Breast epithelium (tissue), 4 donors: ENCODE results near the gene NSRP1. TPM values are rescaled to one million over a fixed set of nuclear protein-coding genes. Genes with fewer than 3 reads are reported as not detected.
A peak's percentile ranks its signal among the peaks of the same experiment; 100 is the strongest.
"Not testable (repeated sequence)": the region's sequence is repeated elsewhere in the genome, so short reads cannot be mapped to it uniquely, and the experiment has no call there.

ENCODE experiments used
- DNase-seq, 2 donors: peaks; one replicate each; pipeline ENCODE4 v3.0.0-alpha.2; 2019; ENCODE audit warnings: low spot score in 2 of 2
- H3K27ac ChIP-seq, 2 donors: fragments of 200-600 bp; sonication (generic) in 1 of 2; one replicate each; pipeline ENCODE4 v1.5.1; 2016 to 2019; ENCODE audit warnings: mild to moderate bottlenecking in 1 of 2
- H3K27me3 ChIP-seq, 2 donors: fragments of 200-600 bp; sonication (generic) in 1 of 2; one replicate each; pipeline versions ENCODE4 v1.5.1 to v1.6.0; 2017 to 2019; ENCODE audit warnings: control low read depth in 1 of 2, mild to moderate bottlenecking in 1 of 2
- H3K36me3 ChIP-seq: fragments of 200-600 bp; one replicate; pipeline ENCODE4 v1.5.1; 2019
- H3K4me1 ChIP-seq, 2 donors: fragments of 200-600 bp; sonication (generic); one replicate each; pipeline ENCODE4 v1.5.1; 2016 to 2019; ENCODE audit warnings: control low read depth in 1 of 2
- H3K4me3 ChIP-seq, 3 donors: fragments of 200-600 bp; sonication (generic); 1 replicate in 2 of 3; 2 replicates in 1 of 3; pipeline ENCODE4 v1.5.1; 2016 to 2019; ENCODE audit warnings: mild to moderate bottlenecking in 3 of 3, moderate library complexity in 2 of 3
- H3K9me3 ChIP-seq, 2 donors: fragments of 200-600 bp; sonication (generic) in 1 of 2; one replicate each; pipeline ENCODE4 v1.5.1; 2016 to 2019; ENCODE audit warnings: control low read depth in 1 of 2
- POLR2A ChIP-seq: fragments of 450-650 bp; IDR thresholded peaks from one replicate; pipeline ENCODE4 v1.6.1; 2016; ENCODE audit warnings: antibody characterized with exemption, mild to moderate bottlenecking, moderate library complexity
- POLR2AphosphoS5 ChIP-seq, 3 donors: sonication (generic); formaldehyde crosslinking; IDR thresholded peaks; one replicate each; pipeline ENCODE4 v1.6.1; 2017; ENCODE audit warnings: antibody characterized with exemption in 3 of 3
- intact Hi-C: fragments of 100-400 bp; cut with DNase I; formaldehyde crosslinking; loops from one replicate; pipeline ENCODE4 v1.15.1; 2023; ENCODE audit warnings: low total_unique reads
- total RNA-seq, 3 donors: library from RNA; depleted of rRNA; stranded (reverse); fragments of >200 nt; gene quantifications; one replicate each; pipeline ENCODE4 v1.1.0, GENCODE V29; 2016
- TF ChIP-seq, protein P1 (sequence below), 3 donors: fragments of 450-650 bp; IDR thresholded peaks; one replicate each; pipeline ENCODE4 v1.5.1; 2016 to 2017; ENCODE audit warnings: antibody characterized with exemption in 3 of 3, mild to moderate bottlenecking in 3 of 3, moderate library complexity in 3 of 3

Gene NSRP1
- total RNA-seq, 3 donors from 2014 or later: 26.6 to 37.0 (median 29.4) TPM

DNA sequence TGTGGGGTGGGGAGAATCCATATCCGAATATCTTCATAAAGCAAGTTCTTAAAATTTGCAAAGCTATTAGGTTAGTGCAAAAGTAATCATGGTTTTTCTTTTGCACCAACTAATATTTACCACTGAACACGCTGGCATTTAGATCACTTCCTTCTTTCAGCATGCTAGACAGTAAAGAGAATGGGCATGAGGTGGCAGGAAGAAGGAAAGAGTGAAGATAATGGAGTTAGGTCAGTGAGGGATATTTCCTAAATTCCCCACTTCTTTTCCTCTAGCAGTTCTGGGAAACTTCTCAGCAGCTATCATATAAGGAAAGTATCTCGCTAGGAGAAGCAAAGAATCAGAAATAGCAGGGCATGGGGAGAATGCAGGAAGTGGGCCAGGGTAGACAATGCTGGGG, 79.9 kb downstream of the NSRP1 start:
- Histone ChIP-seq H3K36me3 (no peaks in the 10 kb centered on the region), H3K9me3 (no peaks in the 10 kb centered on the region), H3K27ac (no peak overlapping the region), H3K4me1 (no peaks in the 10 kb centered on the region), H3K4me3 (no peak overlapping the region), H3K27me3 (peaks cover 0 to 2% of the 10 kb centered on the region in 2 donors)
- TF ChIP-seq POLR2AphosphoS5 (IDR thresholded peaks at IDR 0.05): no peak
- TF ChIP-seq, protein P1, sequence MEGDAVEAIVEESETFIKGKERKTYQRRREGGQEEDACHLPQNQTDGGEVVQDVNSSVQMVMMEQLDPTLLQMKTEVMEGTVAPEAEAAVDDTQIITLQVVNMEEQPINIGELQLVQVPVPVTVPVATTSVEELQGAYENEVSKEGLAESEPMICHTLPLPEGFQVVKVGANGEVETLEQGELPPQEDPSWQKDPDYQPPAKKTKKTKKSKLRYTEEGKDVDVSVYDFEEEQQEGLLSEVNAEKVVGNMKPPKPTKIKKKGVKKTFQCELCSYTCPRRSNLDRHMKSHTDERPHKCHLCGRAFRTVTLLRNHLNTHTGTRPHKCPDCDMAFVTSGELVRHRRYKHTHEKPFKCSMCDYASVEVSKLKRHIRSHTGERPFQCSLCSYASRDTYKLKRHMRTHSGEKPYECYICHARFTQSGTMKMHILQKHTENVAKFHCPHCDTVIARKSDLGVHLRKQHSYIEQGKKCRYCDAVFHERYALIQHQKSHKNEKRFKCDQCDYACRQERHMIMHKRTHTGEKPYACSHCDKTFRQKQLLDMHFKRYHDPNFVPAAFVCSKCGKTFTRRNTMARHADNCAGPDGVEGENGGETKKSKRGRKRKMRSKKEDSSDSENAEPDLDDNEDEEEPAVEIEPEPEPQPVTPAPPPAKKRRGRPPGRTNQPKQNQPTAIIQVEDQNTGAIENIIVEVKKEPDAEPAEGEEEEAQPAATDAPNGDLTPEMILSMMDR (IDR thresholded peaks at IDR 0.05): no peak
- TF ChIP-seq POLR2A: no peak
- intact Hi-C loops: no loop called here
- no peak for DNase-seq

DNA sequence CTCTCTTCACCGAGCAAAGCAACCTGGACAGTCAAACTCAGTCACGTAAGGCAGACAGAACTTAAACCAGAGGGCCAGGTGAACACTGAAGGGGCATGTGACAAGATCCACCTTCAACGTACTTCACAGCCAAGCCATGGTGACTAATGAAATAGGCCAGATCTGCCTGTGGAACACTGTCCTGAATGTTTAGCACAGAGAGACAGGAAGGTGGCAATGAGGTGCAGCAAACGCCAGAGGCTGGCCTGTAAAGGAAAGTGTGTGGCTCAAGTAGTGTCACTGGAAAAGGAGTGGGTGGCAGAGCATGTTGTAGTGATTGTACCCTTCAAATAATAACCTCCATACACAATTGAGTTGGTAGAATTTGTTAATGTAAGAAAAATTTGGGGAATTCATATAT, 80.8 kb downstream of the NSRP1 start:
- Histone ChIP-seq H3K36me3 (no peaks in the 10 kb centered on the region), H3K4me3 (no peak overlapping the region), H3K27me3 (peaks cover 0 to 2% of the 10 kb centered on the region in 2 donors), H3K9me3 (no peaks in the 10 kb centered on the region), H3K4me1 (no peaks in the 10 kb centered on the region), H3K27ac (no peak overlapping the region)
- DNase-seq: no peak
- intact Hi-C loops: no loop called here
- no peak for TF ChIP-seq POLR2A
- no peak for TF ChIP-seq POLR2AphosphoS5 (IDR thresholded peaks at IDR 0.05)
- TF ChIP-seq, protein P1 (IDR thresholded peaks at IDR 0.05): no peak

DNA sequence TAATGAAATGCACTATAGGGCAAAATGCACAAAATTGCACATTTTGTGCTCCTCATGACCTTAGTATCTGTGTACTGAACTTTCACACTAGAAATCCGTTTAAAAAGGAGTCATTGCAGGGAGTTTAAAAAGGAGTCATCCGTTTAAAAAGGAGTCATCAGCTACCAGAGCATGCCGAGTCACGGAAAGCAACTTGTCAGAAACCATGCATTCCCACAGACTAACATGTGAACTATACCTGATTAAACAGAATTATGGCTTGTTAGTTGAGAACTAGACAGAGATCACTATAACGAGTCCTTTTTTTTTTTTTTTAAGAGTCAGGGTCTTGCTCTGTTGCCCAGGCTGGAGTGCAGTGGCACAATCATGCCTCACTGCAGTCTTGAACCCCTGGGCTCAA, 83.0 kb downstream of the NSRP1 start:
- H3K27me3 ChIP-seq: peaks cover 0 to 6% of the 10 kb centered on the region in 2 donors
- peak in 1 of 2 donors; percentile 4 for DNase-seq
- no peaks in the 10 kb centered on the region for H3K4me1 ChIP-seq
- no peak for TF ChIP-seq POLR2A
- TF ChIP-seq, protein P1 (IDR thresholded peaks at IDR 0.05): no peak
- no peaks in the 10 kb centered on the region for H3K36me3 ChIP-seq
- H3K9me3 ChIP-seq: no peaks in the 10 kb centered on the region
- no peak overlapping the region for H3K27ac ChIP-seq
- intact Hi-C loops: no loop called here
- H3K4me3 ChIP-seq: no peak overlapping the region

DNA sequence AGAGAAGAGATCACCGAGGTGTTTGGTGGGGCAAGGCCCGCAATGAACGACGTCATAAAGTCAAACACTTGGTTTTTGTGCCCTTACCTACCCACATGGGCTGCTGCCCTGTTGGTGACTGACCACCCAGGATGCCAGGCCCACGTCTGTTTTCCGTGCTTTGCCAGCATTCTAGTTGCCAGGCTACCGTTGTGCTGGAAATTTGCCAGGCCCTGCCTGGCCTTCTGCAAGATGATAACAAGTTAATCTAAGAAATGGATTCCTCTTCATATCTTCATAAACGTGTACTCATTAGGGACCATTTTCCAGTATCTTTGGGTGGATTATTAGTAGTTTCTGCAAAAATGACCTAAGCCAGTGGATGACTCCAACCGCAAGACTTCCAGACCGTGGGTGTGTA, 83.5 kb downstream of the NSRP1 start:
- intact Hi-C loops: loop anchor here (10.0 kb wide), 1 partner anchor 1765 kb away; no protein-coding TSS in a partner anchor
- Histone ChIP-seq H3K4me1 (no peaks in the 10 kb centered on the region), H3K27ac (no peak overlapping the region), H3K36me3 (no peaks in the 10 kb centered on the region), H3K4me3 (no peak overlapping the region), H3K9me3 (no peaks in the 10 kb centered on the region), H3K27me3 (peaks cover 0 to 6% of the 10 kb centered on the region in 2 donors)
- no peak for TF ChIP-seq POLR2AphosphoS5 (IDR thresholded peaks at IDR 0.05)
- TF ChIP-seq, protein P1 (IDR thresholded peaks at IDR 0.05): no peak
- TF ChIP-seq POLR2A: no peak
- peak in 1 of 2 donors; percentile 3 for DNase-seq

DNA sequence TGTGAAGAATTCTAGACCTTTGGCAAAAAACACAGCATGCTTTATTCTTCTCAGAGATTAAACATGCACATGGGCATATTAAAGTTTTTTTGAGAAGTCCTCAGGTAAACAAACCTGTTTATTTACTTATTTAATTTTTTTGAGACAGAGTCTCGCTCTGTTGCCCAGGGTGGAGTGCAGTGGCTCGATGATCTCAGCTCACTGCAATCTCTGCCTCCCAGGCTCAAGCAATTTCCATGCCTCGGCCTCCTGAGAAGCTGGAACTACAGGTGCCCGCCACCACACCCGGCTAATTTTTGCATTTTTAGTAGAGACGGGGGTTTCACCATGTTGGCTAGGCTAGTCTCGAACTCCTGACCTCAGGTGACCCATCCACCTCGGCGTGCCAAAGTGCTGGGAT, 84.0 kb downstream of the NSRP1 start:
- H3K4me3 ChIP-seq, H3K4me1 ChIP-seq, H3K27me3 ChIP-seq, H3K36me3 ChIP-seq, H3K9me3 ChIP-seq, H3K27ac ChIP-seq: not testable (repeated sequence)
- intact Hi-C loops: loop anchor here (10.0 kb wide), 1 partner anchor 1766 kb away; no protein-coding TSS in a partner anchor
- peak in 1 of 2 donors; percentile 9 for DNase-seq
